H1 (cell line): Measurements from ENCODE around the gene TRAF3. TPM values are rescaled to one million over a fixed set of nuclear protein-coding genes. Genes with fewer than 3 reads are reported as not detected.

Source experiments
- CTCF ChIA-PET: fragments of 300-600 bp; sonication (Branson Sonifier 250); formaldehyde crosslinking; loops from one replicate; lab custom pipeline; 2021; ENCODE audit not compliant: partially characterized antibody; lab: Charles Lee
- POLR2A ChIA-PET: fragments of 300-600 bp; sonication (Branson Sonifier 250); formaldehyde crosslinking; loops from one replicate; lab custom pipeline; 2021; ENCODE audit warnings: inconsistent platforms; ENCODE audit not compliant: partially characterized antibody; lab: Charles Lee
- DNase-seq, 2 experiments: peaks; one replicate each; pipeline versions ENCODE4 v3.0.0 to v3.0.0-alpha.2; 2010 to 2022; ENCODE audit warnings: low spot score in 2 of 2, low read depth in 1 of 2, mixed read lengths in 1 of 2
- FAIRE-seq: peaks from 2 replicates; lab custom pipeline; 2011; peaks lifted over from hg19 to GRCh38; lab: Jason Lieb, UNC
- H2AFZ ChIP-seq: 2 replicates; pipeline ENCODE4 v1.8.1; 2012; ENCODE audit warnings: low read length, inconsistent platforms
- H2AK5ac ChIP-seq: 2 replicates; pipeline ENCODE4 v1.6.1; 2013; ENCODE audit warnings: low read depth, low read length
- H2BK120ac ChIP-seq: replicated peaks from 2 replicates; pipeline ENCODE3; 2013; ENCODE audit warnings: low read depth, low read length, inconsistent platforms
- H2BK12ac ChIP-seq: 2 replicates; pipeline ENCODE4 v1.6.1; 2013; ENCODE audit warnings: low read depth, low read length
- H2BK15ac ChIP-seq: 2 replicates; pipeline ENCODE4 v1.6.1; 2013; ENCODE audit warnings: low read length
- H2BK20ac ChIP-seq: 2 replicates; pipeline ENCODE4 v1.6.1; 2013; ENCODE audit warnings: low read length
- H2BK5ac ChIP-seq: 2 replicates; pipeline ENCODE4 v1.6.1; 2013; ENCODE audit warnings: low read depth, low read length
- H3K14ac ChIP-seq: 2 replicates; pipeline ENCODE4 v1.6.1; 2013; ENCODE audit warnings: inconsistent platforms; ENCODE audit not compliant: insufficient read length
- H3K18ac ChIP-seq: 2 replicates; pipeline ENCODE4 v1.6.1; 2013; ENCODE audit warnings: low read length; ENCODE audit errors: extremely low read depth
- H3K23ac ChIP-seq: 2 replicates; pipeline ENCODE4 v1.6.1; 2013; ENCODE audit warnings: inconsistent platforms; ENCODE audit not compliant: insufficient read length
- H3K23me2 ChIP-seq: 2 replicates; pipeline ENCODE4 v1.6.1; 2013; ENCODE audit warnings: low read depth, low read length
- H3K27ac ChIP-seq: 2 replicates; pipeline ENCODE4 v1.6.1; 2011; ENCODE audit warnings: low read depth, low read length, inconsistent platforms
- H3K27me3 ChIP-seq, 4 experiments: replicated peaks in 1 of 4; 1 replicate in 1 of 4; 2 replicates in 3 of 4; pipeline versions ENCODE4 v1.6.1 to v1.8.1; 2011 to 2013; ENCODE audit warnings: low read length in 3 of 4, mild to moderate bottlenecking in 3 of 4, inconsistent platforms in 2 of 4, mixed read lengths in 2 of 4, moderate library complexity in 1 of 4; ENCODE audit not compliant: control insufficient read depth in 3 of 4, insufficient read depth in 3 of 4; ENCODE audit errors: extremely low read depth in 1 of 4
- H3K36me3 ChIP-seq, 4 experiments: 2 replicates each; pipeline versions ENCODE4 v1.6.1 to v1.8.1; 2011 to 2013; ENCODE audit warnings: mild to moderate bottlenecking in 4 of 4, low read length in 3 of 4, moderate library complexity in 2 of 4, control low read depth in 1 of 4, inconsistent platforms in 1 of 4; ENCODE audit not compliant: insufficient read depth in 4 of 4, control insufficient read depth in 2 of 4
- H3K4ac ChIP-seq: replicated peaks from 2 replicates; pipeline ENCODE3; 2013; ENCODE audit warnings: low read length, low read depth, mixed read lengths, inconsistent platforms; ENCODE audit not compliant: insufficient read length
- H3K4me1 ChIP-seq, 4 experiments: replicated peaks in 1 of 4; 1 replicate in 1 of 4; 2 replicates in 3 of 4; pipeline versions ENCODE4 v1.6.1 to v1.8.1; 2011 to 2013; ENCODE audit warnings: low read length in 3 of 4, inconsistent platforms in 2 of 4, mixed read lengths in 1 of 4; ENCODE audit not compliant: insufficient read depth in 4 of 4, control insufficient read depth in 3 of 4
- H3K4me2 ChIP-seq, 2 experiments: 2 replicates each; pipeline versions ENCODE4 v1.6.1 to v1.8.1; 2011 to 2013; ENCODE audit warnings: low read depth in 2 of 2, low read length in 2 of 2, control low read depth in 1 of 2, inconsistent platforms in 1 of 2, mild to moderate bottlenecking in 1 of 2; ENCODE audit not compliant: insufficient read depth in 1 of 2
- H3K4me3 ChIP-seq, 4 experiments: fragments of 200-600, 300-600 bp in 1 of 4; sonication (generic), shearing (Covaris generic), sonication (Bioruptor Twin) in 1 of 4; 2 replicates each; pipeline versions ENCODE4 v1.5.1 to v1.8.1; 2011 to 2016; ENCODE audit warnings: low read length in 4 of 4, low read depth in 3 of 4, control low read depth in 2 of 4, inconsistent platforms in 2 of 4, mild to moderate bottlenecking in 2 of 4, mixed read lengths in 1 of 4, moderate library complexity in 1 of 4; ENCODE audit not compliant: insufficient read depth in 2 of 4; ENCODE audit errors: extremely low read depth in 1 of 4
- H3K56ac ChIP-seq: replicated peaks from 2 replicates; pipeline ENCODE3; 2013; ENCODE audit warnings: low read depth, mild to moderate bottlenecking, mixed read lengths, low read length, inconsistent platforms; ENCODE audit not compliant: insufficient read length
- H3K79me1 ChIP-seq: 2 replicates; pipeline ENCODE4 v1.6.1; 2013; ENCODE audit warnings: low read depth, low read length, control low read depth
- H3K79me2 ChIP-seq, 2 experiments: 2 replicates each; pipeline versions ENCODE4 v1.6.1 to v1.8.1; 2012 to 2013; ENCODE audit warnings: low read length in 2 of 2, mild to moderate bottlenecking in 2 of 2, inconsistent platforms in 1 of 2; ENCODE audit not compliant: insufficient read depth in 2 of 2, control insufficient read depth in 1 of 2
- H3K9ac ChIP-seq, 4 experiments: replicated peaks in 1 of 4; 1 replicate in 1 of 4; 2 replicates in 3 of 4; pipeline versions ENCODE4 v1.6.1 to v1.8.1; 2011 to 2013; ENCODE audit warnings: low read depth in 3 of 4, low read length in 3 of 4, control low read depth in 2 of 4, mild to moderate bottlenecking in 2 of 4, moderate library complexity in 2 of 4, inconsistent platforms in 1 of 4; ENCODE audit errors: extremely low read depth in 1 of 4
- H3K9me3 ChIP-seq, 2 experiments: 2 replicates each; pipeline versions ENCODE4 v1.6.1 to v1.8.1; 2012 to 2013; ENCODE audit warnings: mild to moderate bottlenecking in 2 of 2, moderate library complexity in 2 of 2, control low read depth in 1 of 2, inconsistent platforms in 1 of 2, low read depth in 1 of 2, low read length in 1 of 2, mixed read lengths in 1 of 2; ENCODE audit not compliant: insufficient read depth in 2 of 2
- H4K20me1 ChIP-seq, 2 experiments: replicated peaks in 1 of 2; 2 replicates each; pipeline versions ENCODE3 to v1.8.1; 2011 to 2013; ENCODE audit warnings: inconsistent platforms in 2 of 2, low read length in 2 of 2, mild to moderate bottlenecking in 1 of 2; ENCODE audit not compliant: insufficient read depth in 2 of 2, control insufficient read depth in 1 of 2
- H4K5ac ChIP-seq: 2 replicates; pipeline ENCODE4 v1.6.1; 2013; ENCODE audit warnings: low read length, low read depth, mixed read lengths, inconsistent platforms; ENCODE audit not compliant: insufficient read length
- H4K8ac ChIP-seq: 2 replicates; pipeline ENCODE4 v1.8.0; 2013; ENCODE audit warnings: mild to moderate bottlenecking, moderate library complexity, low read length, inconsistent platforms; ENCODE audit not compliant: insufficient read depth; ENCODE audit errors: extremely low read depth
- H4K91ac ChIP-seq: replicated peaks from 2 replicates; pipeline ENCODE3; 2013; ENCODE audit warnings: low read length, mixed read lengths, inconsistent platforms; ENCODE audit not compliant: insufficient read length
- PHF8 ChIP-seq: fragments of 200-600 bp; sonication (generic); conservative IDR thresholded peaks from 2 replicates; pipeline ENCODE4 v1.7.1; 2012; ENCODE audit warnings: low read depth, mild to moderate bottlenecking, inconsistent platforms, low read length, moderate library complexity
- TEAD4 ChIP-seq: IDR thresholded peaks from 2 replicates; pipeline ENCODE4 v1.6.1; 2012; ENCODE audit warnings: low read depth, low read length, inconsistent platforms, mixed read lengths
- WGBS, 2 experiments: shearing (Covaris generic) in 1 of 2; methylation state at CpG; one replicate each; pipeline versions ENCODE4 v1.1.6 to v1.1.7; 2013 to 2015; ENCODE audit warnings: low lambda C conversion rate in 2 of 2, mixed read lengths in 2 of 2, inconsistent platforms in 1 of 2, low coverage in 1 of 2, missing lambda C conversion rate in 1 of 2; ENCODE audit not compliant: insufficient replicate concordance in 2 of 2, insufficient coverage in 1 of 2, insufficient read length in 1 of 2; ENCODE audit errors: extremely low coverage in 1 of 2, missing lambda C conversion rate in 1 of 2; 5-methylcytosine and 5-hydroxymethylcytosine counted together
- polyA plus RNA-seq, 7 experiments: library from polyadenylated mRNA; depleted of rRNA in 3 of 7; stranded (reverse) in 5 of 7; unstranded in 2 of 7; fragments of >200 nt in 5 of 7; fragments of 200-250 nt in 2 of 7; gene quantifications; 1 replicate in 5 of 7; 2 replicates in 1 of 7; 4 replicates in 1 of 7; pipeline versions ENCODE4 v1.2.1 to v1.2.3, GENCODE V29; 2011 to 2013; ENCODE audit warnings: missing spikeins in 2 of 7, mixed read lengths in 2 of 7
- total RNA-seq: library from RNA; stranded (reverse); fragmentation: NEBNext Ultra II Directional; extraction: Animal tissue kit (Norgen Biotek cat#: 25700); gene quantifications from 2 replicates; pipeline ENCODE4 v1.2.1, GENCODE V29; 2021

The TRAF3 gene
- total and polyA plus RNA-seq, 2 of the 8 experiments (the other 6 are each of a cell fraction or from before 2014, with no cell fraction given), result 5.8 to 12.1 TPM

DNA sequence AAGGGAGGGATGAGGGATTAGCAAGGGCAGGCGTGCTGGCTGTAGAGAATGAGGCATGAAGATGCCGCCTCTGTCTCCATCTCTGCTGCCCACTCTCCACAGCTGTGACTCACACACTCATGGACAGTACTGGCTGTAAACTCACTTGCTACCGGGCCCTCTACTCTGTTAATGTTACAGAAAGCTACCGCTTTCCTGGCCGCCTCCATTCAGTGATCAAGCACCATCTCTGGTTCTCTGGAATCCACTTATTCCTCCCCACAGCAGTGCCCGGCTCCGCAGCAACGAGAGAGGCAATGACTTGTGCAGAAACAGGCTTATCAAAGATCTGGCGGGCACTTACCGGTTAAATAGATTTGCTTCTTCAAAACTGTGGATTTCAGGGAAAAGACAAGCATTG, 180.0 kb downstream of the TRAF3 start:
- CTCF ChIA-PET, result no interaction called here
- Histone ChIP-seq H3K18ac (no peak overlapping the region), H3K27ac (no peak overlapping the region), H2BK20ac (no peak overlapping the region), H3K9ac (no peak overlapping the region), H3K14ac (no peak overlapping the region), H2BK5ac (no peak overlapping the region), H3K36me3 (peaks cover 13 to 65% (median 46%) of the 10 kb centered on the region in 4 experiments; a peak in 7 of 8 replicates), H4K5ac (no peak overlapping the region), H2BK15ac (no peak overlapping the region), H4K8ac (no peak overlapping the region), H3K4me2 (no peak overlapping the region), H3K23me2 (no peaks in the 10 kb centered on the region), H3K9me3 (no peaks in the 10 kb centered on the region), H2AFZ (no peak overlapping the region), H3K79me1 (no peaks in the 10 kb centered on the region; the same call in 1 of the 2 replicates), H3K79me2 (no peaks in the 10 kb centered on the region), H3K23ac (no peak overlapping the region), H3K4ac (no peak overlapping the region), H2AK5ac (no peak overlapping the region), H2BK12ac (no peak overlapping the region), H2BK120ac (no peak overlapping the region), H3K56ac (no peak overlapping the region), H3K27me3 (no peaks in the 10 kb centered on the region), H3K4me3 (no peak overlapping the region), H3K4me1 (no peaks in the 10 kb centered on the region), H4K20me1 (peaks cover 5 to 8% of the 10 kb centered on the region in 2 experiments), H4K91ac (no peak overlapping the region)
- POLR2A ChIA-PET, result interaction anchor here (1.7 kb wide), 1 partner anchor 264 kb away, joined by 3 read pairs; no protein-coding TSS in a partner anchor
- DNase-seq, result no peak
- no peak for FAIRE-seq
- 93% methylated on average over 10 of the region's 10 CpGs; no CpG with 5 or more reads in 1 of the 2 experiments for WGBS, 2 experiments
- TF ChIP-seq TEAD4 (no peak), PHF8 (no peak)
